Measurements from ENCODE around the gene EXOC2. TPM values are rescaled to one million over a fixed set of nuclear protein-coding genes. Genes with fewer than 3 reads are reported as not detected.

EXOC2 gene
- total RNA-seq, 1 donor from 2014 or later: 22.9 TPM

- no peak overlapping the region for H3K27ac Mint-ChIP-seq
- H3K27me3 Mint-ChIP-seq: peaks cover 25% of the 10 kb centered on the region
- H3K4me1 Mint-ChIP-seq (ENCODE audit: unreplicated experiment): no peaks in the 10 kb centered on the region
- TF ChIP-seq CTCF (conservative IDR thresholded peaks at IDR 0.05): peak; percentile 96
- no peak overlapping the region for H3K4me3 Mint-ChIP-seq
- H3K36me3 Mint-ChIP-seq: no peaks in the 10 kb centered on the region
- no peaks in the 10 kb centered on the region for H3K9me3 Mint-ChIP-seq
- DNase-seq (ENCODE audit: extremely low spot score, unreplicated experiment): no peak
Observed at GRCh38 chr6:722077-722524, 29.2 kb upstream of the EXOC2 start.

GRCh38 chr6:718345-718744 is 25.4 kb upstream of the EXOC2 start:
- no peaks in the 10 kb centered on the region for H3K9me3 Mint-ChIP-seq
- peaks cover 5% of the 10 kb centered on the region for H3K4me1 Mint-ChIP-seq (ENCODE audit: unreplicated experiment)
- H3K4me3 Mint-ChIP-seq: no peak overlapping the region
- peaks cover 25% of the 10 kb centered on the region for H3K27me3 Mint-ChIP-seq
- no peak for DNase-seq (ENCODE audit: extremely low spot score, unreplicated experiment)
- H3K27ac Mint-ChIP-seq: no peak overlapping the region
- H3K36me3 Mint-ChIP-seq: no peaks in the 10 kb centered on the region
- TF ChIP-seq CTCF (conservative IDR thresholded peaks at IDR 0.05): no peak

GRCh38 chr6:717135-717534 is 24.2 kb upstream of the EXOC2 start:
- no peak for DNase-seq (ENCODE audit: extremely low spot score, unreplicated experiment)
- Mint-ChIP-seq H3K9me3 (no peaks in the 10 kb centered on the region), H3K27me3 (peaks cover 31% of the 10 kb centered on the region), H3K27ac (no peak overlapping the region), H3K36me3 (no peaks in the 10 kb centered on the region), H3K4me3 (no peak overlapping the region), H3K4me1 (ENCODE audit: unreplicated experiment) (peaks cover 5% of the 10 kb centered on the region)
- no peak for TF ChIP-seq CTCF (conservative IDR thresholded peaks at IDR 0.05)

GRCh38 chr6:715709-716491 is 23.0 kb upstream of the EXOC2 start:
- no peak overlapping the region for H3K27ac Mint-ChIP-seq
- H3K36me3 Mint-ChIP-seq: no peaks in the 10 kb centered on the region
- peaks cover 10% of the 10 kb centered on the region for H3K4me1 Mint-ChIP-seq (ENCODE audit: unreplicated experiment)
- H3K4me3 Mint-ChIP-seq: no peak overlapping the region
- DNase-seq (ENCODE audit: extremely low spot score, unreplicated experiment): no peak
- TF ChIP-seq CTCF (conservative IDR thresholded peaks at IDR 0.05): no peak
- peaks cover 41% of the 10 kb centered on the region for H3K27me3 Mint-ChIP-seq
- H3K9me3 Mint-ChIP-seq: no peaks in the 10 kb centered on the region

- TF ChIP-seq CTCF (conservative IDR thresholded peaks at IDR 0.05): no peak
- Mint-ChIP-seq H3K4me3 (no peak overlapping the region), H3K9me3 (no peaks in the 10 kb centered on the region), H3K27ac (no peak overlapping the region), H3K36me3 (no peaks in the 10 kb centered on the region), H3K27me3 (peaks cover 46% of the 10 kb centered on the region), H3K4me1 (ENCODE audit: unreplicated experiment) (peaks cover 15% of the 10 kb centered on the region)
- no peak for DNase-seq (ENCODE audit: extremely low spot score, unreplicated experiment)
Observed at GRCh38 chr6:714100-714499, 21.2 kb upstream of the EXOC2 start.
